K562 (cell line): ENCODE data around the gene SAMD3. TPM values are rescaled to one million over a fixed set of nuclear protein-coding genes. Genes with fewer than 3 reads are reported as not detected.

Source experiments
- ATAC-seq: fragments of 200-7000 bp; cut with Tn5 transposase; 3 replicates; pipeline ENCODE4 v1.9.1; 2020; ENCODE audit warnings: moderate library complexity
- BruUV-seq: library from RNA; stranded (reverse); fragments of 400-500 nt; replicated peaks from 2 replicates; lab custom pipeline; 2021; lab: Mats Ljungman, UMichigan
- CTCF ChIA-PET: fragments of 300-600 bp; formaldehyde crosslinking; extraction: SDS; loops from one replicate; lab custom pipeline; 2021; ENCODE audit warnings: low intra/inter-chr PET ratio; lab: Yijun Ruan, JAX
- POLR2A ChIA-PET: fragments of 300-600, 350-650 bp; sonication (Branson Sonifier 250); formaldehyde crosslinking; extraction: SDS; loops from one replicate; lab custom pipeline; 2021; ENCODE audit warnings: antibody characterized with exemption, inconsistent platforms; lab: Yijun Ruan, JAX
- DNase-seq, 4 experiments: peaks; one replicate each; pipeline versions ENCODE4 v3.0.0 to v3.0.0-alpha.2; 2011 to 2018; ENCODE audit warnings: low spot score in 3 of 4, mixed read lengths in 3 of 4; ENCODE audit errors: extremely low read depth in 1 of 4
- FAIRE-seq: peaks from 2 replicates; lab custom pipeline; 2011; peaks lifted over from hg19 to GRCh38; lab: Jason Lieb, UNC
- H2AFZ ChIP-seq: 2 replicates; pipeline ENCODE4 v1.6.0; 2011; ENCODE audit warnings: low read depth, low read length, control low read depth, inconsistent platforms
- H3K27ac ChIP-seq: fragments of 200-600 bp; 3 replicates; pipeline ENCODE4 v1.8.0; 2011; ENCODE audit warnings: low read depth, mild to moderate bottlenecking, control low read depth, inconsistent platforms, low read length, moderate library complexity, mixed read lengths; ENCODE audit errors: extremely low read depth
- H3K27me3 ChIP-seq, 2 experiments: fragments of 300-600 bp in 1 of 2; 2 replicates in 1 of 2; 3 replicates in 1 of 2; pipeline versions ENCODE4 v1.6.0 to v1.8.0; 2011; ENCODE audit warnings: inconsistent platforms in 2 of 2, low read length in 2 of 2, mild to moderate bottlenecking in 1 of 2, mixed read lengths in 1 of 2, moderate library complexity in 1 of 2; ENCODE audit not compliant: control insufficient read depth in 2 of 2, insufficient read depth in 2 of 2
- H3K36me3 ChIP-seq: fragments of 300-600 bp; 3 replicates; pipeline ENCODE4 v1.8.0; 2011; ENCODE audit warnings: mild to moderate bottlenecking, low read length, inconsistent platforms; ENCODE audit not compliant: control insufficient read depth, insufficient read depth
- H3K4me1 ChIP-seq, 2 experiments: fragments of 200-600 bp in 1 of 2; replicated peaks in 1 of 2; 2 replicates in 1 of 2; 3 replicates in 1 of 2; pipeline versions ENCODE4 v1.5.1 to v1.8.0; 2011; ENCODE audit warnings: inconsistent platforms in 2 of 2, low read length in 2 of 2, mild to moderate bottlenecking in 1 of 2, mixed read lengths in 1 of 2, moderate library complexity in 1 of 2; ENCODE audit not compliant: control insufficient read depth in 2 of 2, insufficient read depth in 2 of 2
- H3K4me2 ChIP-seq: 2 replicates; pipeline ENCODE4 v1.6.1; 2011; ENCODE audit warnings: low read length, control low read depth, inconsistent platforms, mixed read lengths; ENCODE audit not compliant: insufficient read depth
- H3K4me3 ChIP-seq: fragments of 200-600 bp; sonication (generic), shearing (Covaris generic); 2 replicates; pipeline ENCODE4 v1.5.1; 2016; ENCODE audit warnings: control low read depth, inconsistent platforms
- H3K79me2 ChIP-seq: fragments of 200-600 bp; 3 replicates; pipeline ENCODE4 v1.8.0; 2011; ENCODE audit warnings: low read length, inconsistent platforms; ENCODE audit not compliant: control insufficient read depth, insufficient read depth
- H3K9ac ChIP-seq, 2 experiments: 2 replicates each; pipeline versions ENCODE4 v1.6.0 to v1.6.1; 2011; ENCODE audit warnings: low read depth in 2 of 2, low read length in 2 of 2, control low read depth in 1 of 2, inconsistent platforms in 1 of 2, mild to moderate bottlenecking in 1 of 2, mixed read lengths in 1 of 2; ENCODE audit not compliant: insufficient read depth in 1 of 2
- H3K9me1 ChIP-seq: one replicate; pipeline ENCODE4 v1.6.0; 2011; ENCODE audit warnings: inconsistent platforms, mild to moderate bottlenecking, low read length, moderate library complexity; ENCODE audit not compliant: control insufficient read depth, insufficient read depth
- H3K9me3 ChIP-seq: replicated peaks from 2 replicates; pipeline ENCODE4 v1.5.1; 2011; ENCODE audit warnings: low read depth, low read length, inconsistent platforms; ENCODE audit not compliant: control insufficient read depth, insufficient read depth
- H4K20me1 ChIP-seq: replicated peaks from 2 replicates; pipeline ENCODE4 v1.6.1; 2011; ENCODE audit warnings: low read length, inconsistent platforms, mixed read lengths; ENCODE audit not compliant: control insufficient read depth, insufficient read depth
- BHLHE40 ChIP-seq: IDR thresholded peaks from 2 replicates; pipeline ENCODE4 v1.6.1; 2011; ENCODE audit warnings: low read length, improper control_type of control experiment
- CHD2 ChIP-seq: IDR thresholded peaks from 2 replicates; pipeline ENCODE4 v1.6.1; 2011; ENCODE audit warnings: low read depth, low read length
- CXXC5 ChIP-seq: fragments of 250-450 bp; sonication (Bioruptor Pico); IDR thresholded peaks from 2 replicates; pipeline ENCODE4 v1.8.0; 2022; ENCODE audit warnings: inconsistent platforms, mild to moderate bottlenecking, moderate library complexity
- GATAD2B ChIP-seq: fragments of 450-650 bp; IDR thresholded peaks from 2 replicates; pipeline ENCODE4 v1.6.1; 2017; ENCODE audit warnings: mild to moderate bottlenecking, borderline replicate concordance
- HIVEP1 ChIP-seq: fragments of 250-450 bp; sonication (Bioruptor Pico); IDR thresholded peaks from 2 replicates; pipeline ENCODE4 v1.4.0; 2020; ENCODE audit warnings: mild to moderate bottlenecking
- HLTF ChIP-seq: fragments of 450-650 bp; IDR thresholded peaks from 2 replicates; pipeline ENCODE4 v1.6.1; 2016
- NCOR1 ChIP-seq: fragments of 450-650 bp; IDR thresholded peaks from 2 replicates; pipeline ENCODE4 v1.6.1; 2016; ENCODE audit warnings: mild to moderate bottlenecking, moderate library complexity
- NFIX ChIP-seq: fragments of 250-450 bp; sonication (Bioruptor Pico); IDR thresholded peaks from 2 replicates; pipeline ENCODE4 v1.4.0; 2020; ENCODE audit warnings: low read depth, mild to moderate bottlenecking, moderate library complexity
- NFXL1 ChIP-seq: fragments of 450-650 bp; formaldehyde crosslinking; IDR thresholded peaks from 2 replicates; pipeline ENCODE4 v1.4.0; 2021; ENCODE audit warnings: mild to moderate bottlenecking
- OTX1 ChIP-seq: fragments of 450-650 bp; formaldehyde crosslinking; IDR thresholded peaks from 2 replicates; pipeline ENCODE4 v1.4.0; 2022; ENCODE audit warnings: mild to moderate bottlenecking
- TAF7 ChIP-seq: fragments of 450-650 bp; IDR thresholded peaks from 2 replicates; pipeline ENCODE4 v1.6.1; 2016; ENCODE audit warnings: missing genetic modification characterization, missing compliant biosample characterization
- THRA ChIP-seq: fragments of 450-650 bp; IDR thresholded peaks from 2 replicates; pipeline ENCODE4 v1.6.1; 2017; ENCODE audit warnings: mild to moderate bottlenecking, moderate library complexity
- ZNF121 ChIP-seq: sonication (generic); formaldehyde crosslinking; conservative IDR thresholded peaks from 2 replicates; pipeline ENCODE4 v1.8.0; 2022; ENCODE audit warnings: missing genetic modification reagents
- ZNF518B ChIP-seq: fragments of 250-450 bp; sonication (Bioruptor Pico); IDR thresholded peaks from 2 replicates; pipeline ENCODE4 v1.5.0; 2021; ENCODE audit warnings: mild to moderate bottlenecking, moderate library complexity
- ZNF696 ChIP-seq: fragments of 250-450 bp; sonication (Bioruptor Pico); conservative IDR thresholded peaks from 2 replicates; pipeline ENCODE4 v1.4.0; 2020; ENCODE audit warnings: mild to moderate bottlenecking, moderate library complexity
- ZNF717 ChIP-seq: fragments of 250-450 bp; sonication (Bioruptor Pico); IDR thresholded peaks from 2 replicates; pipeline ENCODE4 v1.5.0; 2021
- ZNF740 ChIP-seq, 3 experiments: fragments of 200-800 bp in 1 of 3; sonication (Bioruptor generic) in 1 of 3; sonication (generic) in 1 of 3; formaldehyde crosslinking in 1 of 3; IDR thresholded peaks; 2 replicates each; pipeline versions ENCODE4 v1.6.1 to v1.8.0; 2016 to 2022; ENCODE audit warnings: mild to moderate bottlenecking in 2 of 3, missing compliant biosample characterization in 2 of 3, missing genetic modification characterization in 2 of 3, missing genetic modification reagents in 1 of 3
- WGBS: fragments of 100-300 bp; shearing (Covaris generic); methylation state at CpG from one replicate; pipeline ENCODE4 v1.1.6; 2016; ENCODE audit warnings: low coverage, mixed read lengths; ENCODE audit not compliant: insufficient coverage; ENCODE audit errors: missing lambda C conversion rate; 5-methylcytosine and 5-hydroxymethylcytosine counted together
- in situ Hi-C: fragments of 300-500 bp; cut with MboI; formaldehyde crosslinking; loops from 4 replicates; pipeline ENCODE4 v1.15.0; 2018; ENCODE audit warnings: inconsistent platforms, mixed read lengths
- intact Hi-C: fragments of 100-400 bp; cut with micrococcal nuclease; formaldehyde crosslinking; loops from 2 replicates; pipeline ENCODE4 v1.14.2; 2022
- polyA plus RNA-seq, 8 experiments: library from polyadenylated mRNA; depleted of rRNA in 4 of 8; stranded (reverse) in 5 of 8; unstranded in 3 of 8; fragments of >200 nt; fragmentation: Nextera tagmentation in 2 of 8; fragmentation: Illumina TruSeq in 1 of 8; extraction: Ambion mirVana in 2 of 8; extraction: Trizol in 1 of 8; gene quantifications; 2 replicates each; pipeline versions ENCODE4 v1.2.1 to v1.2.3, GENCODE V29; 2011 to 2014; ENCODE audit warnings: inconsistent platforms in 1 of 8, missing spikeins in 1 of 8
- total RNA-seq, 7 experiments: library from RNA; depleted of rRNA in 6 of 7; stranded (reverse); fragments of >200 nt in 6 of 7; fragmentation: Illumina TruSeq in 2 of 7; extraction: Trizol in 2 of 7; gene quantifications; 2 replicates each; pipeline versions ENCODE4 v1.2.1 to v1.2.3, GENCODE V29; 2011 to 2021; ENCODE audit warnings: low replicate concordance in 1 of 7

SAMD3 gene
- total and polyA plus RNA-seq, 9 of the 15 experiments (the other 6 are each of a cell fraction or from before 2014, with no cell fraction given): 0.03 to 0.21 (median 0.18) TPM; not detected in 5

GRCh38 chr6:130190701-130191690 lies 31.8 kb downstream of the SAMD3 start:
- peak overlapping the region; percentile 65; the same call in 1 of the 2 replicates for H2AFZ ChIP-seq
- H4K20me1 ChIP-seq: no peaks in the 10 kb centered on the region
- H3K27me3 ChIP-seq: no peaks in the 10 kb centered on the region
- CTCF ChIA-PET: interaction anchor here (0.6 kb wide), 1 partner anchor 755 kb away, joined by 3 read pairs; no protein-coding TSS in a partner anchor
- H3K9me3 ChIP-seq: no peaks in the 10 kb centered on the region
- H3K9me1 ChIP-seq: no peaks in the 10 kb centered on the region
- H3K27ac ChIP-seq: no peak overlapping the region
- FAIRE-seq (no peak), DNase-seq (no peak), ATAC-seq (peak; percentile 46)
- intact Hi-C loops (no loop called here), in situ Hi-C loops (no loop called here)
- BruUV-seq: no TSS peak
- no peak overlapping the region for H3K4me3 ChIP-seq
- no peaks in the 10 kb centered on the region; a peak in 1 of 5 replicates for H3K4me1 ChIP-seq
- no peak overlapping the region for H3K9ac ChIP-seq
- no peaks in the 10 kb centered on the region for H3K79me2 ChIP-seq
- WGBS: 22% methylated on average over 5 of the region's 8 CpGs
- POLR2A ChIA-PET: no interaction called here
- no peaks in the 10 kb centered on the region for H3K36me3 ChIP-seq
- H3K4me2 ChIP-seq: no peak overlapping the region
- TF ChIP-seq NFIX (CRISPR knock-in tag): no peak
- TF ChIP-seq BHLHE40: no peak
- no peak for TF ChIP-seq NCOR1
- TF ChIP-seq GATAD2B: no peak
- TF ChIP-seq OTX1 (CRISPR knock-in tag): no peak
- no peak for TF ChIP-seq CHD2
- TF ChIP-seq ZNF717 (CRISPR knock-in tag): no peak
- TF ChIP-seq ZNF740 (CRISPR knock-in tag; IDR thresholded peaks at IDR 0.05): no peak
- TF ChIP-seq ZNF740 (tag; IDR thresholded peaks at IDR 0.05): no peak
- TF ChIP-seq TAF7: no peak
- TF ChIP-seq HLTF: no peak
- no peak for TF ChIP-seq HIVEP1 (CRISPR knock-in tag)
- TF ChIP-seq NFXL1 (CRISPR knock-in tag): no peak
- no peak for TF ChIP-seq THRA
- no peak for TF ChIP-seq CXXC5 (CRISPR knock-in tag)
- no peak for TF ChIP-seq ZNF696 (CRISPR knock-in tag)
- no peak for TF ChIP-seq ZNF518B
- no peak for TF ChIP-seq ZNF121 (CRISPR knock-in tag)
